ENCODE results near the gene TRIM21. TPM values are rescaled to one million over a fixed set of nuclear protein-coding genes. Genes with fewer than 3 reads are reported as not detected.

Gene TRIM21
- polyA plus RNA-seq, 3 donors = 16.8 to 42.5 (median 29.9) TPM

DNA sequence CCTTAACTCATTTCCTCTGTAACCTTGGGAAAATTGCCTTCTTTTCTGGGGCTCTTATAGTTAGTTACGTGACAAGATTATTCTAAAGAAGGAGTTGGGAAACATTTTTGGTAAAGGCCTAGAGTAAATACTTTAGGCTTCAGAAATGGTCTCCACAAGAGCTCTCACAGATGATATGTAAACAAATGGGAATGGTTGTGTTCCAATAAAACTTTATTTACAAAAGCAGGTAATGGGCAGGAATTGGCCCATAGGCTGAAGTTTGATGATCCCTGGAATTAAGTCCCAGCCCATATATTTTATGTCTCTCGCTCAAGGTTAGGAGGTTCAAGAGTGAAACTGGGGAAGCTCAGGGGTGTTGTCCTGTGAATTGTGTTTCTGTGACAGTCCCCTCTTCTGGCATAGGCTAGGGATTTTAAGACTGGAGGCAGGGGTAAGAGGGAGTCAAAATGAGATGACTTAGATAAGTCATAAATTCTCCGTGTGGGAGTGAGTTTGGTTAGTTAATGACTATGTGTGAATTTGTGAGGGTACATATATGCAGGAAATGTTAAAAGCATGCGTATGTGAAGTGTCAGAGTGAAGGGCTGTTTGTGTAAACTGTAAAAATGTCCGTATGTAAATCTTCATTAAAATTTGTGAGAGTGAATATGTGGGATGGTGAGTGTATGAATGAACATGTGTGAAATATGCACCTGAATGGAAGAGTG lies 17.9 kb downstream of the TRIM21 start:
- no peaks in the 10 kb centered on the region for H3K9me3 ChIP-seq (replicated peaks in 1 of 2; ENCODE audit: control insufficient read depth in 1 of 2, insufficient read depth in 1 of 2, low read length in 2 of 2)
- H2AFZ ChIP-seq (ENCODE audit: insufficient read depth, low read depth, low read length, poor library complexity, severe bottlenecking) = no peak overlapping the region
- H3K4me2 ChIP-seq (replicated peaks; ENCODE audit: extremely low read depth, low read length, poor library complexity, severe bottlenecking) = no peak overlapping the region
- no peak for DNase-seq
- Mint-ChIP-seq H3K9me3 (peaks cover 0 to 4% (median 2%) of the 10 kb centered on the region in 7 donors), H3K36me3 (peaks cover 3 to 4% of the 10 kb centered on the region in 2 donors), H3K4me1 (no peaks in the 10 kb centered on the region), H3K27me3 (ENCODE audit: low read depth in 3 of 3) (peaks cover 0 to 4% (median 0%) of the 10 kb centered on the region in 3 donors), H3K4me3 (no peak overlapping the region), H3K27ac (no peak overlapping the region)
- H3K36me3 ChIP-seq (replicated peaks in 1 of 2; ENCODE audit: control insufficient read depth in 1 of 2, insufficient read depth in 2 of 2, low read length in 2 of 2) = no peaks in the 10 kb centered on the region
- TF ChIP-seq, protein P1, sequence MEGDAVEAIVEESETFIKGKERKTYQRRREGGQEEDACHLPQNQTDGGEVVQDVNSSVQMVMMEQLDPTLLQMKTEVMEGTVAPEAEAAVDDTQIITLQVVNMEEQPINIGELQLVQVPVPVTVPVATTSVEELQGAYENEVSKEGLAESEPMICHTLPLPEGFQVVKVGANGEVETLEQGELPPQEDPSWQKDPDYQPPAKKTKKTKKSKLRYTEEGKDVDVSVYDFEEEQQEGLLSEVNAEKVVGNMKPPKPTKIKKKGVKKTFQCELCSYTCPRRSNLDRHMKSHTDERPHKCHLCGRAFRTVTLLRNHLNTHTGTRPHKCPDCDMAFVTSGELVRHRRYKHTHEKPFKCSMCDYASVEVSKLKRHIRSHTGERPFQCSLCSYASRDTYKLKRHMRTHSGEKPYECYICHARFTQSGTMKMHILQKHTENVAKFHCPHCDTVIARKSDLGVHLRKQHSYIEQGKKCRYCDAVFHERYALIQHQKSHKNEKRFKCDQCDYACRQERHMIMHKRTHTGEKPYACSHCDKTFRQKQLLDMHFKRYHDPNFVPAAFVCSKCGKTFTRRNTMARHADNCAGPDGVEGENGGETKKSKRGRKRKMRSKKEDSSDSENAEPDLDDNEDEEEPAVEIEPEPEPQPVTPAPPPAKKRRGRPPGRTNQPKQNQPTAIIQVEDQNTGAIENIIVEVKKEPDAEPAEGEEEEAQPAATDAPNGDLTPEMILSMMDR (IDR thresholded peaks at IDR 0.05) = no peak
- no peak overlapping the region for H3K9ac ChIP-seq (ENCODE audit: insufficient read depth, low read length, poor library complexity, severe bottlenecking)
- H3K79me2 ChIP-seq (ENCODE audit: insufficient read depth, low read length) = no peaks in the 10 kb centered on the region
- H4K20me1 ChIP-seq (ENCODE audit: insufficient read depth, low read length) = no peaks in the 10 kb centered on the region
- no peak overlapping the region for H3K27ac ChIP-seq (ENCODE audit: low read depth in 1 of 2, low read length in 2 of 2)
- H3K4me1 ChIP-seq (ENCODE audit: control insufficient read depth in 1 of 2, insufficient read depth in 2 of 2, low read length in 2 of 2) = no peaks in the 10 kb centered on the region
- 99% methylated on average over 4 of the region's 5 CpGs for WGBS (ENCODE audit: insufficient coverage)
- no peak overlapping the region for H3K4me3 ChIP-seq (replicated peaks in 1 of 3; ENCODE audit: low read depth in 2 of 3, low read length in 3 of 3)
- intact Hi-C loops (cut with micrococcal nuclease) = no loop called here
- no peaks in the 10 kb centered on the region for H3K27me3 ChIP-seq (ENCODE audit: control insufficient read depth in 2 of 2, insufficient read depth in 2 of 2, low read length in 2 of 2)

DNA sequence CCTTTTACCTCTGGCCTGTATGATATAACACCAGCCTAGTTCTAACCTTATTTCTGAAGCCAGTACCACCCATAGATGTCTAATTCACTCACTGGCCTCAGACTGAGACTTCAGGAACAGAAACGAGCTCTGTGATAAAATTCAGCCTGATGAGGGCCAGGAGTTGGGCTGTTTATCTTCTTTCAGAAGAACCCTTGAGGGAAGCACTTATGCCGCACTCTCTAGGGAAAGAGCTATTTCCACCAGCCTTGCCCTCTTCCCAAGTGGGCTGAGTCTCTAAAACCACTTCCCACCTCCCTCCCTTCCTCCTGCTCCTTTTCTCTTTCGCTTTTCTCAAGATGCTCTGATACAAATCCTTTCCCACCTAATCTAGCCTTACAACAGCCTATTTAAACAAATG lies 23.3 kb downstream of the TRIM21 start:
- no peak for DNase-seq
- Histone ChIP-seq H3K79me2 (ENCODE audit: insufficient read depth, low read length) (no peaks in the 10 kb centered on the region), H3K4me2 (replicated peaks; ENCODE audit: extremely low read depth, low read length, poor library complexity, severe bottlenecking) (no peak overlapping the region), H3K36me3 (replicated peaks in 1 of 2; ENCODE audit: control insufficient read depth in 1 of 2, insufficient read depth in 2 of 2, low read length in 2 of 2) (no peaks in the 10 kb centered on the region), H3K27ac (ENCODE audit: low read depth in 1 of 2, low read length in 2 of 2) (no peak overlapping the region), H3K4me3 (replicated peaks in 1 of 3; ENCODE audit: low read depth in 2 of 3, low read length in 3 of 3) (no peak overlapping the region), H3K4me1 (ENCODE audit: control insufficient read depth in 1 of 2, insufficient read depth in 2 of 2, low read length in 2 of 2) (no peaks in the 10 kb centered on the region), H3K9ac (ENCODE audit: insufficient read depth, low read length, poor library complexity, severe bottlenecking) (no peak overlapping the region), H3K27me3 (ENCODE audit: control insufficient read depth in 2 of 2, insufficient read depth in 2 of 2, low read length in 2 of 2) (no peaks in the 10 kb centered on the region), H4K20me1 (ENCODE audit: insufficient read depth, low read length) (no peaks in the 10 kb centered on the region), H3K9me3 (replicated peaks in 1 of 2; ENCODE audit: control insufficient read depth in 1 of 2, insufficient read depth in 1 of 2, low read length in 2 of 2) (no peaks in the 10 kb centered on the region), H2AFZ (ENCODE audit: insufficient read depth, low read depth, low read length, poor library complexity, severe bottlenecking) (no peak overlapping the region)
- WGBS (ENCODE audit: insufficient coverage) = 100% methylated on average over 1 of the region's 3 CpGs
- H3K36me3 Mint-ChIP-seq = no peaks in the 10 kb centered on the region
- peaks cover 8% of the 10 kb centered on the region for H3K4me1 Mint-ChIP-seq
- H3K9me3 Mint-ChIP-seq = peaks cover 0 to 7% (median 2%) of the 10 kb centered on the region in 7 donors
- TF ChIP-seq, protein P1 (IDR thresholded peaks at IDR 0.05) = no peak
- intact Hi-C loops (cut with micrococcal nuclease) = no loop called here
- H3K27ac Mint-ChIP-seq = no peak overlapping the region
- H3K27me3 Mint-ChIP-seq (ENCODE audit: low read depth in 3 of 3) = peaks cover 2 to 4% (median 4%) of the 10 kb centered on the region in 3 donors
- H3K4me3 Mint-ChIP-seq = no peak overlapping the region
